Endometrial microvascular endothelial cells (primary cell): Measurements from ENCODE around the gene PRKAG2. TPM values are rescaled to one million over a fixed set of nuclear protein-coding genes. Genes with fewer than 3 reads are reported as not detected.

Experiments
- in situ Hi-C: cut with HindIII; loops from 2 replicates; pipeline ENCODE4 v1.10.0; 2017; ENCODE audit warnings: low sequenced_read_pairs, low pct_unique_long_range_greater_than_20kb; ENCODE audit errors: inconsistent ontology term
- total RNA-seq: library from RNA; depleted of rRNA; stranded (reverse); fragments of >200 nt; gene quantifications from one replicate; pipeline ENCODE4 v1.2.3, GENCODE V29; 2015; ENCODE audit errors: inconsistent ontology term

The PRKAG2 gene
- total RNA-seq, 1 donor from 2014 or later = 67.1 TPM

DNA sequence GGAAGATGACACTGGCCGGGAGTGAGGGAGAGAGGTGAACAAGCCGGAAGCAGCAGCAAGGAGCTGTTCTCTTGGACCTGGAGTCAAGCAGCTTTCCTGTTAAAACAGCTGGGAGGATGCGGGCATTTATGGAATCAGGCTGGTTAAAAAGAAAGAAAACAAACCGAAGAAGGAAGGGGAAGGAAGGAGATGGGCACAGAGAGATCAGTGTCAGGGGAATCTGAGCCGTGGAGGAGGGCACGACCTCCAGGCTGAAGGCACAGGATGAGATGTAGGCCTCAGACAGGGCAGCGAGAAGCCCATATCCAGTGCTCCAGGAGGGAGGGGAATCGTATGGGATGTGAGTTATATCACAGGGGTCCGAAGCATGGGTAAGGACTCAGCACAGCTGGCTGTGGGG, 251.3 kb downstream of the PRKAG2 start:
- in situ Hi-C loops = loop anchor here (10.0 kb wide), 1 partner anchor 141 kb away; no protein-coding TSS in a partner anchor

DNA sequence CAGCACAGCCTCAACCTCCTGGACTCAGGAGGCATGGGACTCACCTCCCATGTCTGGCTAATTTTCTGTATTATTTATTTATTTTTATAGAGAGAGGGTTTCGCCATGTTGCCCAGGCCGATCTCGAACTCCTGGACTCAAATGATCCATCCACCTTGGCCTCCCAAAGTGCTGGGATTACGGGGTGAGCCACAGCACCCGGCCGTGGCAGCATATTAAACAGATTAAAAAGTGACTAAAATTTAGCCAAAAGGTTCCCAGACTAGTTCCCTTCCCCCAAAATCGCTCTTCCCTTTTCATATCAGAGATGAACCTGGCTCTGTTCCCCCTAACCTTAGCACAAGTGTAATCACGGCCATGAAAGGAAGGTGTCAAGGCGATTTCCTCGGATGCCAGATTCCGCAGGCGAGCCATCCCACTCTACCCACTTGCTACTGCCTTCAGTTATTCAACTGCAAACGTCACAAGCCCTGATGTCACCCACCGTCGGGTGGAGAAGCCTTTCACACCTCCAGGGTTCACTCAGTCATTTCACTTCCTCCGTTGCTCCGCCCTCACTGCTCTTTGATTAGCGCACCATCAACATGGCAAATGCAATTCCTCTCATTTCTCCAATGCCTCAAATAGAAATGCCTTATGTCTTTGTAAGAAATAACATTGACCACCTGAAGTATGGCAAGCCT, 252.5 kb downstream of the PRKAG2 start:
- in situ Hi-C loops = loop anchor here (10.0 kb wide), 1 partner anchor 140 kb away; no protein-coding TSS in a partner anchor

DNA sequence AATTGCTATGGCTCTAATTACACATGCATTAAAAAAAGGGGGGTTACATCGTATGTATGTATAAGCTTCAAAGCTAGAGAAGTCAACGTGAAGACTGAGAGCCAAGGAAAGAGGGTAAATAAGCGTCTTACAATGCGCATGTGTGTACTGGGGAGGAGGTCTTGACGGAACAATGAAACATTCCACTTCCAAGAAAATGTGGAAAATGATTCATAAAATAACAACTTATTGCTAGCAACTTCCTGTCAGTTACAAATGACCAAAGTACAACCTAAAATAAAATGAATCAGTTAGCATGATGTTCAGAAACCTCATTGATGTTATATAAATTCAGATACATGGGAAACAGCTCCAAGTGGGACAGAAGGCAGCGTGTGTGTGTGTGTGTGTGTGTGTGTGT, 253.1 kb downstream of the PRKAG2 start:
- in situ Hi-C loops = loop anchor here (10.0 kb wide), 1 partner anchor 139 kb away; no protein-coding TSS in a partner anchor

DNA sequence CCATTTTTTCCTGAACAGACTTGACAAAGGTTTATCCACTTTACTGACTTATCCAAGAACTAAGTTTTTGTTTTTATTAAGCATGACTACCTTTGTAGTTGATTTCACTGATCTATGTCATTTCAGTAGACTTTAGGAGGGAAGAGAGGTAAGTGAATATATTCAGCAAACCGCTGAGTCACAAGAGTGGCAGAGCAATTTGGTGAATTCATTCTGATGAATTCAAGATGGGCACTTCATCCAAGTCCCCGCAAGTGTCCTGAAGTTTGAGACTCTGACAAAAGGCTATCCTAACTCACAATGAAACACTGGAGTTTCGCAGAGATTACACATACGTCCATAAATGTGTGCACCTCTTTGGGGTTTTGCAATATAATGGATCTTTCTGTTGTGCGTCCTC, 255.0 kb downstream of the PRKAG2 start:
- in situ Hi-C loops = loop anchor here (10.0 kb wide), 1 partner anchor 137 kb away; no protein-coding TSS in a partner anchor

DNA sequence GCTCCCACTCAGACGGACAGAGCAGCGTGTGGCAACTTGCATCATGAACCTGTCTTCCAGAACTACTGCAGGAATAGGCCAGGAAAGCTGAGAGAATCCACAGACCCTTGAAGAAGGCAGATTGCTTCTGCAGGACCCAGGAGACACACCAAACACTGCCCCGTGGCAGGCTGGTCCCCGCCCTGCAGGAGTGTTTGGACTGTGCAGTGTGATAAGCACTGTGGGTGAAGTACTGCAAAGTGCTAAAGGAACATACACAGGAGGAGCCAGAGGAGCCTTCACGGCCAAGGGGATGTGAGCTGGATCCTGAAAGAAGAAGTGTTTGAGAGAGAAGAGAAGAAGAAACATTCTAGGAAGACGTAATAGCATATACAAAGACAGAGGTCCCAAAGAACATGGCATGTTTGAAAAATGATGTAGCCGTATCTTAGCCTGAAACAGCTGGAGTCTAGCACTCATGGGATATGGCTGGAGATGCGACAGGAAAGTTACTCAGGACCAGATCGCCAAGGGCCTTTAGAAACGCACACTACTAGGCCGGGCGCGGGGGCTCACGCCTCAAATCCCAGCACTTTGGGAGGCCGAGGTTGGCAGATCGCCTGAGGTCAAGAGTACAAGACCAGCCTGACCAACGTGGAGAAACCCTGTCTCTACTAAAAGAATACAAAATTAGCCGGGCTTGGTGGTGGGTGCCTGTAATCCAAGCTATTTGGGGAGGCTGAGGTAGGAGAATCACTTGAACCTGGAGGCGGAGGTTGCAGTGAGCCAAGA, 260.3 kb downstream of the PRKAG2 start:
- in situ Hi-C loops = no loop called here

DNA sequence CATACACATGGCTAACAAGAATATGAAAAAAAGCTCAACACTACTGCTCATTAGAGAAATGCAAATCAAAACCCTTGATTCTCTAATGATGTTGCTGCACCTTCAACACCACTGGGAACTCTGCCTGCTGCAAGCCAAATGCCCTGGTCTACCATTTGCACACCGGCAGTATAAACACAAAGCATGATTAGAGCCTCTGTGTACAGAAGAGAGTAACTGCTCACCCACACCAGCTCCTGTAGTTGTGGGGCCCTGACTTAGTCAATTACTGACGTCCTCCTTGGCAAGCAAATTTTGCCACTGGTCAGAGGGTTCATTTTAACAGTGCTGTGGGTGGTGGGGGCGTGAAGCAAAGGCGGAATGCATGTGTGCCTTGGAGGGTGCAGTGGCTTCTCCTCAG, 261.1 kb downstream of the PRKAG2 start:
- in situ Hi-C loops = no loop called here

DNA sequence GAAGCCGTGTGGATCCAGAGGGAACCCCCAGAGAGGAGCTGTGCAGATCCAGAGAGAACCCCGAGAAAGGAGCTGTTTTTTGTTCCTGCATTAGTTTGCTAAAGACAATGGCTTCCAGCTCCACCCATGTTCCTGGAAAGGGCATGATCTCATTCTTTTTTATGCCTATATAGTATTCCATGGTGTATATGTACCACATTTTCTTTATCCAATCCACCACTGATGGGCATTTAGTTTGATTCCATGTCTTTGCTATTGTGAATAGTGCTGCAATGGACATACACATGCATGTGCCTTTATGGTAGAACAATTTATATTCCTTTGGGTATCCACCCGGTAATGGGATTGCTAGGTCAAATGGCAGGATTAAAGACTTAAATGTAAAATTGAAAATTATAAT, 261.9 kb downstream of the PRKAG2 start:
- in situ Hi-C loops = no loop called here

DNA sequence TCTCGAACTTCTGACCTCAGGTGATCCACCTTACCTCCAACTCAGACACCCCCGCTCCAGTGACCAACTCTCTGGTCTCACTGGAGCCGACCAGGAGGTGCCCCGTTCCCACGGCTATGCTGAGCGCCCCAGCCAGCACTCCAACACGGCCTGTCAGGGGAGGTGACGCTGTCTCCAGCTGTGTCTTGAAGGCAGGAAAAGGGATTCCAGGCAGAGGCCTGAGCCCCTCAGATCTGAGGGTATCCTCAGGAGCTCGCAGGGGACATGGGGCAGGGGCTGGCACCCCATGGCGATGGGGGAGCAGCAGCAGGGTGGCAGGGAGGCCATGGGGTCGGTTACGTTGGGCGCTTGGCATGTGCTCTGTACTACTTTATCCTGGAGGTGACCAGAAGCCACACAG, 262.9 kb downstream of the PRKAG2 start:
- in situ Hi-C loops = no loop called here

DNA sequence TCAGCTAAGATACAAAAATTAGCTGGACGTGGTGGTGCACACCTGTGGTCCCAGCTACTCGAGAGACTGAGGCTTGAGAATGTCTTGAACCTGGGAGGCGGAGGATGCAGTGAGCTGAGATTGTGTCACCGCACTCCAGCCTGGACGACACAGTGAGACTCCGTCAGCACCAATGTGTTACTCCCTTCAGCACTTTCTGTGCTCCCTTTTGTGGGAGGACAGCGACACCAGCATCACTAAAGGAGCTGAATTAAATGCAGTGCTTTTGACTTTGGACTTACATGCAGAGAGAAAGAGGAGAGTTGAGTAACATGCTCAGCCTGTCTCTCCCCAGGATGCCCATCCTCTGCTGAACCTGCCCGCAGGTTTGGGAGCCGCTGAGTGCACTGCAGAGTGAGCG, 265.0 kb downstream of the PRKAG2 start:
- in situ Hi-C loops = no loop called here

DNA sequence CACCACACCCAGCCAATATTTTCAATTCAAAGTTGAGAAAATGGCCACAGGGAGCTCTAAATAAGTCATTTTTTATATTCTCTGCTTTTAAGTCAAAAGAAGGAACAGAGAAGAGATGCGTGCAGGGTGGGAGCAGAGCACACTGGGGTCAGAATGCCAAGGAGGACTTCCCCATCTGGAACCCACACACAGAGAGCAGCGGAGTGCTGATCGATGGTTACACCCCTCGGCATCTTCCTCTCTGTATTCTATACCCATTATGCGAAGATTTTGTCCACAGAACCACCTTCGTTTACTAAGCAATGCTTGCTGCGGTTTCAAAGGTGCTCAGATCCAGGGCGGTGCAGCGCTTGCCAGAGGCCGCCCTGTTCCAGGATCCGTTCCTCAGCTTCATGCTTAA, 265.9 kb downstream of the PRKAG2 start:
- in situ Hi-C loops = no loop called here

DNA sequence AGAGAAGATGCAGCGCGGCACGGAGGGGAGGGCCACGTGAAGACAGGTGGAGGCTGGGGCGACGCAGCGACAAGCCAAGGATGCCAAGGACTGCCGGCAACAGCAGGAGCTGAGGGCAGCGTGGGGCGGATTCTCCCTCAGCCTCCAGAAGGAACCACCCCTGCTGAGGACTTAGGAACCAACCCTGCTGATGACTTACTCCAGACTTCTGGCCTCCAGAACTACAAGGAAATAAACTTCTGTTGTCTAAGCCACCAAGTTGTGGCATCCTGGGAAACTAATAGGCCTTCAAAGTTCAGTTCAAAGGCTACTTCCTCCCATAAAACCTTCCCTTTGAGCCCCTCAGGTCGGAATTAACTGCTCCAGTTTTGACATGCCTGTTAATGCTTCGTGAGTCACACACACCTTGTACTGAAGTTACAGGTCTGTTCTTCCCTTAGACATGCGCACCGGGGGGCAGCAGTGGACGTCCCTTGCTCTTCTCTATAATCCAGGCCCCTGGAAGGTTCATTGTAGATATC, 268.8 kb downstream of the PRKAG2 start:
- in situ Hi-C loops = no loop called here

DNA sequence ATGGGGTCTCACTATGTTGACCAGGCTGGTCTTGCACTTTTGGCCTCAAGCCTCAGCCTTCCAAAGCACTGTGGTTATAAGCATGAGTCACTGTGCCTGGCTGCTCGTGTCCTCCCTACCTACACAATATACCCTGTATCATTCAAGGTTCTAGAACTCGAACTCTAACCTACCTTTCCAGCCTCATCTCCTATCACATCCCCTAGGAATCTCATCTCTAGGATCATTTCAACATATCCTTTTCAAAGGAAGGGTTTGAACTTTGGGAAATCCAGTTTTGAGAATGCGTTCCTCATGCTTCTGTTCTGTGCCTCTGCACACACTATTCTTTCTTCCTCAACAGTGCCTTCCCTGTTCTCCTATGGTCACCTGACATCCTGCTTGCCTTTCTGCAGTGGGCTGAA, 269.4 kb downstream of the PRKAG2 start:
- in situ Hi-C loops = no loop called here

DNA sequence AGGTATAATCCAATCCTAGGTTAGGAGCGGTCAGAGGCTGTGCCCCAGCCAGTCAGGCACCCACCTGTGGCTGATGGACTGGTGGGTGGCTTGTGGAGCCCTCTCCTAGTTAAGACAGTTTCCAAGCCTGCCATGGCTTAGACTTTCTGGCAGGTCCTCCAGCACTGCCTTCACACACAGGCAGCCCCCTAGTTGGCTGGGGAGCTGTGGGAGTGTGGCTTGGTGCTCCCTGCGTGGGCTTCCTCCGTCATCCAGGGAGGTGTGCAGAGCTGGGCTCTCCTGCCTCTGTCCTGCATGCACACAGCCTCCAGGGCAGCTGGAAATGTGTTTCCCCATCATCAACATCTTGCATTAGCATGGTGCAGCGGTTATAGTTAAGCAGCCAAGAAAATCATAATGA, 273.0 kb downstream of the PRKAG2 start:
- in situ Hi-C loops = no loop called here

DNA sequence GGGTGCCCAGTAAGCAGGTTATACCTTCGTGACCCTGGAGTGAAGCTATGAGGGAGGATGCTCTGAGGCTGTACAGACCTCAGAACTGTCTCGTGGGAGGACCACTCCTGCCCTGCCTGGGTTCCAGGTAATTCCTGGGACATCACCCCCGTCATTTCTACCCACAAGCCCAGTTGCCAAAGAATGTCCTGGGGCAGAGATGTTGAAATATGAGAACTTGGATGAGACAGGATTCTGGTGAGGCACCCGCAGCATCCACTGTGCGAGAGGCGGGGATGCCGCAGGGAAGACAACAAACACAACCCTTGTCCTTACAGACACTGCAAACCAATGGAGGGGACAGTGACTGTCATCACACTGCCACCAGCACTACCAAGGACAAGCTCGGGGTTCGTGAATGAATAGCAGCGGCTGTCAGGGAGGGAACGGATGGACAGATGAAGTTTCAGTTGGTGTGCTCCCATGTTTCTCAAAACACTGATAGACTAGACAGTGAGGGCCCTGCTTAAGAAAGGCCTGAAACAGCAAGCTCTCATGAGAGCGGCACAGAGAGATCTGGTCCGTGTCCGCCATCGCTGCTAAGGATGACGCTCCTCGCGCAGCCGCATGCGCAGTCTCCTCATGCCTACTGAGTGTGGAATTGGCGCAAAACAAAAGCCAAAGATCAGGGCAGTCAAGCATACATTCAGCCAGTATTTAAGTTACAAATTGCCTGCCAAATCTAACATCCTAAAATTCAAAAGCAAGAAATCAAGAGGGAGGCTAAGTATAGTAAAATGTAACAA, 275.2 kb downstream of the PRKAG2 start:
- in situ Hi-C loops = no loop called here

DNA sequence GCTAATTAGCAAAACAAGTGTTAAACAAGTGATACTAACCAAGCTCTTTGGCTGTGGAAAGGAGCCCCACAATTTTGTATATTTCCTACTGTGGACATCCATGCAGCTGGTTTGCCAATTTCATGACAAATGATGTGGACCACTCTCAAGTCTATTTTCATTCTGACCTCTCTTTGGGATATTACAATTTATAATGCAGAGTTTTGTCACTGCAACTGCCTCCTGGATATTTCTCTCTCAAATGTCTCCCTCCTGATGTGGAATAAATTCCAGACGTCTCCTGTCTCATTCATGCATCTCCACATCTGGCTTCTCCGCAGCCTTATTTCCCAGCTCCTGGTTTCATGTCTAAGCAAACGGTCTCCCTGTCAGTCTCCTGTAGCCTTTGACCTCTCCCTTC, 276.6 kb downstream of the PRKAG2 start:
- in situ Hi-C loops = no loop called here

DNA sequence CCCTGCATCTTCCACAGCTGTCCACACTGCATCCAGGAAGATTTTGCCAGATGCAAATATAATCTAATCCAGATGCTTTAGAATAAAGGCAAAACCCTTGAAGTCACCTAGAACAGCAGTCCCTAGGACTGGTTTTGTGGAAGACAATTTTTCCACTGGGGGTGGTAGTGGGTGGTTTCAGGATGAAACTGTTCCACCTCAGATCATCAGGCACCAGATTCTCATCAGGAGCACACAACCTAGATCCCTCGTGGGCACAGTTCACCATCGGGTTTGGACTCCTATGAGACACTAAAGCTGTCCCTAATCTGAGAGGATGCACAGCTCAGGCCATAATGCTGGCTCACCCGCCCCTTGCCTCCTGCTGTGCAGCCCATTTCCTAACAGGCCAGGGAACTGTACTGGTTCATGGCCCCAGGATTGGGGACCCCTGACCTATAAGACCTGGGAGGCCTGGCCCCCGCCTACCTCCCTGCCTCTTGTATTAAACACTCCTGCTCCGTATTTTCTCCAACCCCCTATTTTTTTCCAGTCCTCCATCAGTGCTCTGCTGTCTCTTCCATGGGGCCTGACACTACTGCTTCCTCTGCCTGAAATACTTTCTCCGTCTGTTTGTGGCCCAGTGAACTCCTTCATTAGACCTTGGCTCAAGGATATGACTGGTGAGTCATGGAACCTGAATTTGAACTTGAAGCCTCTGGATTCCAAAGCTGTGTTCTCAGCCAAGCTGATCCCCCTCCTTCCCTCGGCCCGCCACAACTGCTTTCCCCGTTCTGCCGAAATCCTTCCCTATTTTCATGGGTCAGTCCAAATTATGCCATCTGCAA, 277.3 kb downstream of the PRKAG2 start:
- in situ Hi-C loops = loop anchor here (25.0 kb wide), 1 partner anchor 138 kb away; no protein-coding TSS in a partner anchor

DNA sequence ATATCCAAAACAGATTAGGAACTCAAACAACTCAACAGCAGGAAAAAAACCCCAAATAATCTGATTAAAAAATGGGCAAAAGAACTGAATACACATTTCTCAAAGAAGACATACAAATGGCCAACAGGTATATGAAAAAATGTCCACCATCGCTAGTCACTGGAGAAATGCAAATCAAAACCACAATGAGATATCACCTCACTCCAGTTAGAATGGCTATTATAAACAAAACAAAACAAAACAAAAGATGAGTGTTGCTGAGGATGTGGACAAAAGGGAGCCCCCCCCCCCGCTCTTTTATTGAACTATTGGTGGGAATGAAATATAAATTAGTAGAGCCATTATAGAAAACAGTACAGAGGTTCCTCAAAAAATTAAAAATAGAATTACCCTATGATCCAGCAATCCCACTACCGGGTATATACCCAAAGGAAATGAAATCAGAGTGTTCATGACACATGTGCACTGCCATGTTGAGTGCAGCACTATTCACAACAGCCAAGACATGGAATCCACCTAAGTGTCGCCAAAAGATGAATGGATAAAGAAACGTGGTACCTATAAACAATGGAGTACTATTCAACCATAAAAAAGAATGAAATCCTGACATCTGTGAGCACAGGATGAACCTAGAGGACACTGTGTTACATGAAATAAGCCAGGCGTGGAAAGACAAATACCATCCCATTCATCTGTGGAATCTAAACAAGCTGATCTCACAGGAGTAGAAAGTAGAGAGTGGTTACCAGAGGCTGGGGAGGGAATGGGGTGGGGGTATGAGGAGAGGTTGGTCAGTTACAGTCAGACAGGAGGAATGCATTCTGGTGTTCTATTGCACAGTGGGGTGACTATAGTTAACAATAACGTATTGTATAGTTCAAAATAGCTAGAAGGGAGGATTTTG, 279.1 kb downstream of the PRKAG2 start:
- in situ Hi-C loops = loop anchor here (25.0 kb wide), 1 partner anchor 140 kb away; no protein-coding TSS in a partner anchor
